Naive thymus-derived CD4-positive, alpha-beta T cell (primary cell): ENCODE measurements around the gene SIRPB1. TPM values are rescaled to one million over a fixed set of nuclear protein-coding genes. Genes with fewer than 3 reads are reported as not detected.

Source experiments
- ATAC-seq: fragments of 150-1000 bp; cut with Tn5 transposase; 2 replicates; pipeline ENCODE4 v1.10.0; 2021; ENCODE audit warnings: mild to moderate bottlenecking, moderate library complexity
- CTCF ChIA-PET: fragments of 350-600 bp; sonication (Branson Sonifier 250); formaldehyde crosslinking; loops from one replicate; lab custom pipeline; 2021; ENCODE audit warnings: antibody characterized with exemption; lab: Charles Lee
- POLR2A ChIA-PET: fragments of 350-600 bp; sonication (Branson Sonifier 250); formaldehyde crosslinking; loops from one replicate; lab custom pipeline; 2021; ENCODE audit warnings: antibody characterized with exemption, inconsistent platforms; lab: Charles Lee
- DNase-seq, 9 donors: peaks; one replicate each; pipeline versions ENCODE4 v3.0.0 to v3.0.0-alpha.2; 2020 to 2022; ENCODE audit warnings: mixed read lengths in 1 of 9
- H3K27ac ChIP-seq: one replicate; pipeline ENCODE4 v1.7.0; 2013; ENCODE audit warnings: mild to moderate bottlenecking, low read depth, low read length, moderate library complexity
- H3K27me3 ChIP-seq, 2 donors: one replicate each; pipeline ENCODE4 v1.7.0; 2013; ENCODE audit warnings: low read length in 2 of 2, mild to moderate bottlenecking in 2 of 2, moderate library complexity in 2 of 2; ENCODE audit not compliant: control insufficient read depth in 2 of 2, insufficient read depth in 2 of 2
- H3K36me3 ChIP-seq, 3 experiments: 1 replicate in 2 of 3; 2 replicates in 1 of 3; pipeline ENCODE4 v1.7.0; 2013; ENCODE audit warnings: low read length in 3 of 3, mild to moderate bottlenecking in 3 of 3, moderate library complexity in 1 of 3; ENCODE audit not compliant: insufficient read depth in 3 of 3, control insufficient read depth in 2 of 3
- H3K4me1 ChIP-seq, 2 donors: one replicate each; pipeline ENCODE4 v1.7.0; 2013; ENCODE audit warnings: low read length in 2 of 2, mild to moderate bottlenecking in 2 of 2, moderate library complexity in 1 of 2; ENCODE audit not compliant: control insufficient read depth in 2 of 2, insufficient read depth in 2 of 2
- H3K4me3 ChIP-seq: 2 replicates; pipeline ENCODE4 v1.7.0; 2013; ENCODE audit warnings: mild to moderate bottlenecking, low read length
- H3K9me3 ChIP-seq, 3 experiments: 1 replicate in 2 of 3; 2 replicates in 1 of 3; pipeline ENCODE4 v1.7.0; 2013; ENCODE audit warnings: low read length in 3 of 3; ENCODE audit not compliant: control insufficient read depth in 2 of 3
- H3K27ac Mint-ChIP-seq, 9 donors: one replicate each; pipeline ENCODE4 v1.8.0; 2020 to 2022; ENCODE audit warnings: mixed read lengths in 9 of 9, mild to moderate bottlenecking in 8 of 9, moderate library complexity in 5 of 9, inconsistent platforms in 2 of 9
- H3K27me3 Mint-ChIP-seq, 5 donors: one replicate each; pipeline ENCODE4 v1.8.0; 2021 to 2022; ENCODE audit warnings: mixed read lengths in 5 of 5, mild to moderate bottlenecking in 1 of 5
- H3K36me3 Mint-ChIP-seq, 5 donors: one replicate each; pipeline ENCODE4 v1.8.0; 2020 to 2022; ENCODE audit warnings: mixed read lengths in 5 of 5, mild to moderate bottlenecking in 3 of 5, inconsistent platforms in 1 of 5
- H3K4me1 Mint-ChIP-seq, 7 donors: one replicate each; pipeline ENCODE4 v1.8.0; 2020 to 2022; ENCODE audit warnings: mixed read lengths in 7 of 7, mild to moderate bottlenecking in 3 of 7, inconsistent platforms in 1 of 7
- H3K4me3 Mint-ChIP-seq, 10 donors: one replicate each; pipeline ENCODE4 v1.8.0; 2020 to 2022; ENCODE audit warnings: mild to moderate bottlenecking in 10 of 10, mixed read lengths in 10 of 10, moderate library complexity in 6 of 10, inconsistent platforms in 2 of 10
- H3K9me3 Mint-ChIP-seq, 11 donors: one replicate each; pipeline ENCODE4 v1.8.0; 2020 to 2022; ENCODE audit warnings: mixed read lengths in 11 of 11, mild to moderate bottlenecking in 4 of 11, inconsistent platforms in 1 of 11, moderate library complexity in 1 of 11
- intact Hi-C, 2 donors: fragments of 100-400 bp; cut with micrococcal nuclease; formaldehyde crosslinking; loops; one replicate each; pipeline ENCODE4 v1.15.1; 2023
- polyA plus RNA-seq, 2 donors: library from polyadenylated mRNA; unstranded; fragments of 300-500 nt; fragmentation: Illumina TruSeq; gene quantifications; one replicate each; pipeline ENCODE4 v1.2.3, GENCODE V29; 2021
- total RNA-seq, 6 experiments: library from RNA in 5 of 6; stranded (reverse) in 5 of 6; gene quantifications; 1 replicate in 5 of 6; 2 replicates in 1 of 6; pipeline ENCODE4 v1.2.3 and lab custom pipeline; 2021 to 2026

Gene SIRPB1
- total and polyA plus RNA-seq, 7 experiments from 2014 or later: 2.2 to 28.2 (median 9.6) TPM

- intact Hi-C loops: loop anchor here (1.0 to 5.0 kb wide), 8 partner anchors 8 to 190 kb away; partner anchors contain the start of gene NSFL1C (in 1 of the 2)
- Mint-ChIP-seq H3K36me3 (peaks cover 9 to 48% (median 30%) of the 10 kb centered on the region in 5 donors), H3K9me3 (peaks cover 0 to 18% (median 7%) of the 10 kb centered on the region in 11 donors), H3K4me3 (peak overlapping the region; percentile 93 to 97 (median 96)), H3K27ac (peak overlapping the region; percentile 86 to 99 (median 95)), H3K27me3 (no peaks in the 10 kb centered on the region), H3K4me1 (peaks cover 44 to 93% (median 87%) of the 10 kb centered on the region in 7 donors)
- H3K4me1 ChIP-seq: peaks cover 78 to 79% of the 10 kb centered on the region in 2 donors
- peaks cover 0 to 17% (median 5%) of the 10 kb centered on the region in 3 experiments for H3K36me3 ChIP-seq
- ATAC-seq (peak; percentile 40), DNase-seq (peak in 2 of 9 donors; percentile 11 to 23)
- POLR2A ChIA-PET: interaction anchor here (0.8 to 14.2 kb wide), 12 partner anchors 9 to 51 kb away, joined by 3 to 171 read pairs (median 6); no protein-coding TSS in a partner anchor
- peak overlapping the region; percentile 85 for H3K4me3 ChIP-seq
- no peaks in the 10 kb centered on the region for H3K27me3 ChIP-seq
- H3K9me3 ChIP-seq: peaks cover 0 to 9% (median 0%) of the 10 kb centered on the region in 3 experiments
- H3K27ac ChIP-seq: peak overlapping the region; percentile 87
- CTCF ChIA-PET: interaction anchor here (0.9 to 2.1 kb wide), 2 partner anchors 11 to 77 kb away, joined by 3 to 10 read pairs; no protein-coding TSS in a partner anchor
Observed at GRCh38 chr20:1656844-1657243, 37.0 kb upstream of the SIRPB1 start.

GRCh38 chr20:1654996-1655395 lies 35.2 kb upstream of the SIRPB1 start:
- Mint-ChIP-seq H3K9me3 (peaks cover 0 to 26% (median 8%) of the 10 kb centered on the region in 11 donors), H3K27me3 (no peaks in the 10 kb centered on the region), H3K36me3 (peaks cover 9 to 52% (median 40%) of the 10 kb centered on the region in 5 donors), H3K4me3 (peak overlapping the region; percentile 67 to 91 (median 88)), H3K4me1 (peaks cover 42 to 93% (median 87%) of the 10 kb centered on the region in 7 donors), H3K27ac (peak overlapping the region; percentile 81 to 95 (median 91))
- H3K27ac ChIP-seq: peak overlapping the region; percentile 87
- ChIA-PET CTCF (interaction anchor here (0.7 kb wide), 1 partner anchor 20 kb away, joined by 3 read pairs; no protein-coding TSS in a partner anchor), POLR2A (interaction anchor here (1.0 to 14.2 kb wide), 3 partner anchors 10 to 80 kb away, joined by 4 to 171 read pairs (median 25); no protein-coding TSS in a partner anchor)
- DNase-seq: peak in 6 of 9 donors; percentile 29 to 56 (median 49)
- intact Hi-C loops: loop anchor here (5.0 kb wide), 4 partner anchors 32 to 188 kb away; partner anchors contain the start of gene NSFL1C (in 1 of the 2)
- H3K9me3 ChIP-seq: peaks cover 0 to 9% (median 0%) of the 10 kb centered on the region in 3 experiments
- H3K36me3 ChIP-seq: peaks cover 0 to 17% (median 5%) of the 10 kb centered on the region in 3 experiments
- peaks cover 77% of the 10 kb centered on the region in 2 donors for H3K4me1 ChIP-seq
- H3K4me3 ChIP-seq: peak overlapping the region; percentile 64
- no peaks in the 10 kb centered on the region for H3K27me3 ChIP-seq
- ATAC-seq: peak; percentile 43

GRCh38 chr20:1652960-1653359 lies 33.2 kb upstream of the SIRPB1 start:
- H3K9me3 ChIP-seq: peaks cover 0 to 9% (median 0%) of the 10 kb centered on the region in 3 experiments
- H3K27me3 Mint-ChIP-seq: no peaks in the 10 kb centered on the region
- no peaks in the 10 kb centered on the region for H3K27me3 ChIP-seq
- POLR2A ChIA-PET: interaction anchor here (2.4 kb wide), 1 partner anchor 23 kb away, joined by 10 read pairs; no protein-coding TSS in a partner anchor
- DNase-seq (no peak), ATAC-seq (no peak)
- H3K36me3 Mint-ChIP-seq: peaks cover 9 to 66% (median 54%) of the 10 kb centered on the region in 5 donors
- H3K4me3 Mint-ChIP-seq: peak overlapping the region; percentile 48 to 90 (median 74)
- peak overlapping the region; percentile 14 for H3K4me3 ChIP-seq
- peaks cover 0 to 21% (median 5%) of the 10 kb centered on the region in 3 experiments for H3K36me3 ChIP-seq
- H3K27ac Mint-ChIP-seq: peak overlapping the region; percentile 34 to 95 (median 83)
- H3K4me1 Mint-ChIP-seq: peaks cover 27 to 90% (median 83%) of the 10 kb centered on the region in 7 donors
- intact Hi-C loops: loop anchor here in 1 of 2 donors (5.0 kb wide), 1 partner anchor 34 kb away; no protein-coding TSS in a partner anchor
- H3K9me3 Mint-ChIP-seq: peaks cover 0 to 26% (median 8%) of the 10 kb centered on the region in 11 donors
- CTCF ChIA-PET: no interaction called here
- H3K27ac ChIP-seq: peak overlapping the region; percentile 52
- peaks cover 57 to 62% of the 10 kb centered on the region in 2 donors for H3K4me1 ChIP-seq

GRCh38 chr20:1652104-1652503 lies 32.3 kb upstream of the SIRPB1 start:
- Histone ChIP-seq H3K9me3 (peaks cover 0 to 9% (median 0%) of the 10 kb centered on the region in 3 experiments), H3K27ac (peak overlapping the region; percentile 41), H3K36me3 (peaks cover 0 to 30% (median 9%) of the 10 kb centered on the region in 3 experiments), H3K4me3 (no peak overlapping the region), H3K27me3 (no peaks in the 10 kb centered on the region), H3K4me1 (peaks cover 54 to 60% of the 10 kb centered on the region in 2 donors)
- no peak for DNase-seq
- Mint-ChIP-seq H3K9me3 (peaks cover 0 to 26% (median 8%) of the 10 kb centered on the region in 11 donors), H3K27ac (peak overlapping the region in 8 of 9 donors; percentile 13 to 93 (median 84)), H3K27me3 (no peaks in the 10 kb centered on the region), H3K4me1 (peaks cover 27 to 93% (median 85%) of the 10 kb centered on the region in 7 donors), H3K4me3 (peak overlapping the region; percentile 34 to 88 (median 72)), H3K36me3 (peaks cover 9 to 73% (median 57%) of the 10 kb centered on the region in 5 donors)
- POLR2A ChIA-PET: interaction anchor here (2.4 to 4.5 kb wide), 2 partner anchors 13 to 24 kb away, joined by 10 to 21 read pairs; no protein-coding TSS in a partner anchor
- intact Hi-C loops: loop anchor here in 1 of 2 donors (5.0 kb wide), 1 partner anchor 35 kb away; no protein-coding TSS in a partner anchor
- CTCF ChIA-PET: no interaction called here
- ATAC-seq: no peak

- H3K36me3 Mint-ChIP-seq: peaks cover 6 to 74% (median 57%) of the 10 kb centered on the region in 5 donors
- peak overlapping the region; percentile 41 for H3K27ac ChIP-seq
- CTCF ChIA-PET: interaction anchor here (1.2 to 1.8 kb wide), 3 partner anchors 13 to 33 kb away, joined by 3 to 5 read pairs (median 4); no protein-coding TSS in a partner anchor
Observed at GRCh38 chr20:1651268-1652058, 31.7 kb upstream of the SIRPB1 start.

More at GRCh38 chr20:1651268-1652058, 31.7 kb upstream of the SIRPB1 start:
- Histone ChIP-seq H3K4me3 (peak overlapping the region; percentile 8), H3K4me1 (peaks cover 56 to 66% of the 10 kb centered on the region in 2 donors), H3K36me3 (peaks cover 0 to 32% (median 9%) of the 10 kb centered on the region in 3 experiments), H3K27me3 (no peaks in the 10 kb centered on the region), H3K9me3 (peaks cover 0 to 9% (median 0%) of the 10 kb centered on the region in 3 experiments)
- Mint-ChIP-seq H3K4me3 (peak overlapping the region; percentile 46 to 88 (median 74)), H3K4me1 (peaks cover 27 to 95% (median 86%) of the 10 kb centered on the region in 7 donors), H3K9me3 (peaks cover 0 to 26% (median 8%) of the 10 kb centered on the region in 11 donors), H3K27me3 (no peaks in the 10 kb centered on the region), H3K27ac (peak overlapping the region in 8 of 9 donors; percentile 33 to 93 (median 88))
- DNase-seq: no peak
- no peak for ATAC-seq
- POLR2A ChIA-PET: interaction anchor here (0.6 to 4.5 kb wide), 7 partner anchors 9 to 154 kb away, joined by 3 to 21 read pairs (median 6); no protein-coding TSS in a partner anchor
- intact Hi-C loops: loop anchor here (1.0 to 5.0 kb wide), 3 partner anchors 8 to 36 kb away; no protein-coding TSS in a partner anchor
